DND-41 (cell line): ENCODE results near the gene PLVAP.

Experiments used
- ATAC-seq: fragments of 200-7000 bp; cut with Tn5 transposase; 3 replicates; pipeline ENCODE4 v1.9.1; 2021; ENCODE audit warnings: low read depth; ENCODE audit not compliant: insufficient read depth
- DNase-seq: peaks from one replicate; pipeline ENCODE4 v3.0.0-alpha.2; 2020
- H2AFZ ChIP-seq: 2 replicates; pipeline ENCODE4 v1.6.0; 2012; ENCODE audit warnings: low read depth, low read length
- H3K27ac ChIP-seq: 2 replicates; pipeline ENCODE4 v1.5.1; 2012; ENCODE audit warnings: low read length, inconsistent platforms
- H3K27me3 ChIP-seq: fragments of 200-600 bp; sonication (generic); 2 replicates; pipeline ENCODE4 v1.6.0; 2012; ENCODE audit warnings: low read length, mild to moderate bottlenecking, inconsistent platforms; ENCODE audit not compliant: insufficient read depth, poor library complexity
- H3K36me3 ChIP-seq: 2 replicates; pipeline ENCODE4 v1.5.1; 2012; ENCODE audit warnings: low read length, inconsistent platforms; ENCODE audit not compliant: insufficient read depth
- H3K4me1 ChIP-seq: 2 replicates; pipeline ENCODE4 v1.5.1; 2012; ENCODE audit warnings: mild to moderate bottlenecking, low read length; ENCODE audit not compliant: insufficient read depth
- H3K4me2 ChIP-seq: 2 replicates; pipeline ENCODE4 v1.6.0; 2012; ENCODE audit warnings: mild to moderate bottlenecking, moderate library complexity, low read length, inconsistent platforms; ENCODE audit not compliant: insufficient read depth
- H3K4me3 ChIP-seq, 2 experiments: fragments of 200-600 bp in 1 of 2; shearing (Covaris generic) in 1 of 2; 2 replicates each; pipeline ENCODE4 v1.5.1; 2012 to 2016; ENCODE audit warnings: inconsistent platforms in 2 of 2, low read length in 2 of 2, mild to moderate bottlenecking in 2 of 2, low read depth in 1 of 2, moderate library complexity in 1 of 2
- H3K79me2 ChIP-seq: 2 replicates; pipeline ENCODE4 v1.6.0; 2012; ENCODE audit warnings: low read length, inconsistent platforms; ENCODE audit not compliant: insufficient read depth
- H3K9ac ChIP-seq: 2 replicates; pipeline ENCODE4 v1.6.0; 2012; ENCODE audit warnings: low read depth, mild to moderate bottlenecking, inconsistent platforms, low read length, moderate library complexity
- H3K9me3 ChIP-seq: 2 replicates; pipeline ENCODE4 v1.5.1; 2012; ENCODE audit warnings: low read length, moderate library complexity, mild to moderate bottlenecking, inconsistent platforms; ENCODE audit not compliant: insufficient read depth, severe bottlenecking
- H4K20me1 ChIP-seq: 2 replicates; pipeline ENCODE4 v1.6.0; 2012; ENCODE audit warnings: low read length; ENCODE audit not compliant: insufficient read depth
- EZH2 ChIP-seq: IDR thresholded peaks from 3 replicates; pipeline ENCODE4 v1.6.1; 2012; ENCODE audit warnings: borderline replicate concordance, low read depth, mild to moderate bottlenecking, moderate library complexity, low read length, inconsistent platforms; ENCODE audit not compliant: severe bottlenecking
- TF ChIP-seq, protein P1 (sequence below): IDR thresholded peaks from 2 replicates; pipeline ENCODE4 v1.5.1; 2012; ENCODE audit warnings: borderline replicate concordance, low read length, moderate library complexity, mild to moderate bottlenecking; ENCODE audit not compliant: poor library complexity, severe bottlenecking; ENCODE audit errors: extremely low read depth

PLVAP gene

DNA sequence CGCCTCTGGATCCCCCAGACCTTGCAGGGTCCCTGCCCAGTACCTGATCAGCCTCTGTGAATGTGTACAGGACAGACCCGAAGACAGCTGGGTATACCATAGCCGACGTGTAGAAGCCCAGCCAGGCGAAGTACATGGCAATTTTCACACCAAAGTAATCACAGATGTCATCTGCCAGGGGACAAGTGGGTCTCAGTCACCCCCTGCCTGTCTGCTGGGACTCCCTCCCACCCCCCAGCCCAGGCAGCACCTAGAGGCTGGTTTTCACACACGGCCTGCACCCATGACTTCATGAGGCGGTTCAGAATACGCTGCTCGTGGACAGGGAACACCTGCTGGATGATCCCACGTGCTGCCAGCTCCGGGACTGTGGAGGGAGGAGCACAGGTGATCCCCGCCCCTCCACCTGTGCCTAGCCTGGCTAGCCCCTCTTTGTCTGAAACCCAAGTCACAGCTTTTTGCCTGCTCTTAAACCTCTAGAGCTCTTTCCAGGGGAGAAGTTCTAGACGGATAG, 46.0 kb downstream of the PLVAP start:
- Histone ChIP-seq H3K9ac (no peak overlapping the region), H3K27me3 (no peaks in the 10 kb centered on the region), H3K9me3 (no peaks in the 10 kb centered on the region), H3K36me3 (peaks cover 13% of the 10 kb centered on the region), H2AFZ (no peak overlapping the region), H3K4me1 (peaks cover 34% of the 10 kb centered on the region), H3K27ac (no peak overlapping the region), H3K4me2 (no peak overlapping the region), H3K79me2 (no peaks in the 10 kb centered on the region), H4K20me1 (peaks cover 4% of the 10 kb centered on the region; the same call in 1 of the 2 replicates), H3K4me3 (no peak overlapping the region)
- DNase-seq (no peak), ATAC-seq (no peak)
- TF ChIP-seq EZH2: no peak
- TF ChIP-seq, protein P1, sequence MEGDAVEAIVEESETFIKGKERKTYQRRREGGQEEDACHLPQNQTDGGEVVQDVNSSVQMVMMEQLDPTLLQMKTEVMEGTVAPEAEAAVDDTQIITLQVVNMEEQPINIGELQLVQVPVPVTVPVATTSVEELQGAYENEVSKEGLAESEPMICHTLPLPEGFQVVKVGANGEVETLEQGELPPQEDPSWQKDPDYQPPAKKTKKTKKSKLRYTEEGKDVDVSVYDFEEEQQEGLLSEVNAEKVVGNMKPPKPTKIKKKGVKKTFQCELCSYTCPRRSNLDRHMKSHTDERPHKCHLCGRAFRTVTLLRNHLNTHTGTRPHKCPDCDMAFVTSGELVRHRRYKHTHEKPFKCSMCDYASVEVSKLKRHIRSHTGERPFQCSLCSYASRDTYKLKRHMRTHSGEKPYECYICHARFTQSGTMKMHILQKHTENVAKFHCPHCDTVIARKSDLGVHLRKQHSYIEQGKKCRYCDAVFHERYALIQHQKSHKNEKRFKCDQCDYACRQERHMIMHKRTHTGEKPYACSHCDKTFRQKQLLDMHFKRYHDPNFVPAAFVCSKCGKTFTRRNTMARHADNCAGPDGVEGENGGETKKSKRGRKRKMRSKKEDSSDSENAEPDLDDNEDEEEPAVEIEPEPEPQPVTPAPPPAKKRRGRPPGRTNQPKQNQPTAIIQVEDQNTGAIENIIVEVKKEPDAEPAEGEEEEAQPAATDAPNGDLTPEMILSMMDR: no peak

DNA sequence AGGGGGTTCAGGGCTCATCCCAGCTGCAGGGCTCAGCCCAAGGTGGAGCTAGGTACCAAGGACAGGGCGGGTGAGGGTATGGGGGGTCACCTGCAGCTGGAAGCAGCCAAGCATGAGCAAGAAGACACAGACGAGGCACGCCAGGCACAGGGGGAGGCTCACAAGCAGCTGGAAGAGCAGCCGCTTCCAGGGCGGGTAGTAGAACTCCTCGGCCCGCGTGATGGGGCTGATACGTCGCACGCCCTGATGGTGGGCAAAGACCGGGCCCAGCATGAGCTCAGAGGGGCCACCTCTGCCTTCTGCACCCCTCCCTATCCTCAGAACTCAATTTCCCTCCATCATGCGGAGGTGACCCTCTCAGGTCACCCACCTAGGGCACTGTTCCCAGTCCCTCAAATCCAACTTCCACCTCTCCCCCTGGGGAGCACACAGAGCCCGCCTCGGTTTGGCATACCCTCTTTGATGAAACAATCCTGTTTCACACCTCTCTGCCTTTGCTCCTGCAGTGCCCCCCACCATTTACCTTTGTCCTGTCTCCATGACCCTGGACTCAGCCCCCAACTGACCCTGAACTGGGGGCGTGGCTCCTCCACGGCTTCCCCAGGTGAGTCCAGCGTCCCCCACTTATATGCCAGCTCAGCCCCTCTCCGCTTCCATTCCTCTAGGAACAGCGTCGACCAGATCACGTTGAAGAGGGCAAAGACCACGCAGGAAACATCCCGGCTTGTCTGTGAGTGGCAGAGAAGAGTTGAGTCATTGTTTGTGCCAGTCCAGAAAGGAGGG, 46.7 kb downstream of the PLVAP start:
- no peaks in the 10 kb centered on the region for H3K79me2 ChIP-seq
- H3K27me3 ChIP-seq: no peaks in the 10 kb centered on the region
- H3K27ac ChIP-seq: no peak overlapping the region
- H4K20me1 ChIP-seq: peaks cover 4% of the 10 kb centered on the region; the same call in 1 of the 2 replicates
- H3K9me3 ChIP-seq: no peaks in the 10 kb centered on the region
- no peak overlapping the region for H3K4me2 ChIP-seq
- H3K4me3 ChIP-seq: no peak overlapping the region
- H2AFZ ChIP-seq: no peak overlapping the region
- ATAC-seq (no peak), DNase-seq (no peak)
- TF ChIP-seq, protein P1: no peak
- no peak for TF ChIP-seq EZH2
- peaks cover 13% of the 10 kb centered on the region for H3K36me3 ChIP-seq
- no peak overlapping the region for H3K9ac ChIP-seq
- H3K4me1 ChIP-seq: peaks cover 28% of the 10 kb centered on the region

DNA sequence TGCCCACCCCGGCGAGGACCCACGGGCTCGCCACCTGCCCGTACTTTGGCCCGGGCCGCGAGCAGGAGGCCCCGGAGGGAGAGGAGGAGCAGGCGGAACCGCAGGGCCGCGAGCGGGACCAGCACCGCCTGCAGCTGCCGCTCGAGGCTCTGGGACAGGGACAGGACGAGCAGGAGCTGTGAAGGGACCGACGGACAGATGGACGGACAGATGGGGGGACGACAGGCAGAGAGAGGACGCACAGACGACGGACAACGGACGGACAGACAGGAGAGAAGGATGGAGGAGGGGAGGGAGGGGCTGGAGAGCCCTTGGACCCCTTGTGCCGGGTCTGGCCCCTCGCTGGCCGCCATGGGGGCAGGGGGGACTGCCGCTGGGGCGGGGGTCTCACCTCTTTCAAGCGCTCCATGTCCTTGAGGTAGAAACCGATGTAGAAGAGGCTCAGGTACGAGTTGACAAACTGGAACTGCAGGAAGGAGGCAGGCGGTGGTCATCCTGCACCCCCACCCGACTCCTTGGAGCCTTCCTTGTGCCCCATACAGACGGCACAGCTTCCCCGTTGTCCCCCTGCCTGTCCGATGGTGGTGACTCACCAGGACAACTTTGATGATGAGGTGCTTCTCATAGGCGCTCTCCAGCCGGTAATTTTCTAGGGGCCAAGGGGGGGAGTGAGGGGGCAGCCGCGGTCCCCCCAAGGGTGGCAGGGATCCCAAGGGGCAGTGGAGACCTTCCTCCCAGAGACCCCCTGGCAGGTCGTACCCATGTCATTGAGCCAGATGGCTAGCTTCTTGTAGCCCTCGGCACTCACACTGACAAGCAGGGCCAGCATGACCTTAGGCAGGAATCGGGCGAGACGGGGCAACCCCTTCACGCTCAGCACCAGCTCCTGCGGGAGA, 47.5 kb downstream of the PLVAP start:
- no peak for DNase-seq
- no peak overlapping the region for H3K4me2 ChIP-seq

More for the DNA sequence above, 47.5 kb downstream of the PLVAP start:
- no peak for ATAC-seq
- TF ChIP-seq EZH2: no peak
- TF ChIP-seq, protein P1: no peak
- Histone ChIP-seq H3K9ac (no peak overlapping the region), H3K9me3 (no peaks in the 10 kb centered on the region), H3K4me1 (peaks cover 20% of the 10 kb centered on the region), H4K20me1 (peaks cover 4% of the 10 kb centered on the region; the same call in 1 of the 2 replicates), H3K27ac (no peak overlapping the region), H3K4me3 (no peak overlapping the region), H2AFZ (no peak overlapping the region), H3K27me3 (no peaks in the 10 kb centered on the region), H3K79me2 (no peaks in the 10 kb centered on the region), H3K36me3 (peaks cover 13% of the 10 kb centered on the region)
